ENCODE results near the gene ITPRID2.

ITPRID2 gene

DNA sequence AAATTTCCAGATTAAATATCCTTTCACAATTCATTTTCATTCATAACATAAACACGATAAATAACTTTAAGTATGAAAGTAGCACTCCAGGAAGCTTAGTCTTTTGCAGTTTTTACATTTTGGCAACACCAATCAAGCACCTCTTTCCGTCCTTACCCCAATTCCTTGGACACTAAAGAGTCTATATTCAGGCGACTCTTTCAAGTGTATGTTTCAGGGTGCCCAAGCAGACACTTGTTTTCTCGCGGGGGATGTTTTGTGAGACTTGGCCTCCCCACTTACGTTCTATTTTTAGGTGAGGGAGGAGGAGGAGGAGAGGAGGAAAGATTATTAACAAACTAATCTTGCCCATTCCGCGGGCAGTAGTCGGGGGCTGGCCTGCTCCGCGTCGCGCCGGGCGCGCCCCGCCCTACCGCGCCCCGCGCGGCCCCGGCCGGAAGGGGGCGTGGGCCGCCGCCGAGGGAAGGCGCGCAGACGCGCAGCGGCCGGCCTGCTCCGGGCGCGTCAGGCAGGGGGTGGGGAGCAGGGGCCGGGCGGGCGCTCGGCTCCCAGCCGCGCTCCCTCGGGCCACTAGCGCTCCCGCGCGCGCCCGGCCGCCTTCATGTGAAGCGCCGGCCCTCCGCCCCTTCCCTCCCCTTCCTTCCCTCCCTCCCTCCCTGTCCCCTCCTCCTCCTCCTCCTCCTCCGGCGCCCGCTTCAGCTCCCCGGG, at the start of gene ITPRID2:
Gene ITPRID2 (plus strand): TSS at position 473 of the 708 bp plus-strand sequence. CDS start 337 bp downstream, outside the sequence.
- DNase-seq (ENCODE audit: low read depth): peak; percentile 27

GRCh38 chr2:181844551-181845290, 46.8 kb upstream of the ITPRID2 start:
- no peak for DNase-seq (ENCODE audit: low read depth)

- no peak for DNase-seq (ENCODE audit: low read depth)
These were observed 44.9 kb upstream of the ITPRID2 start for GRCh38 chr2:181846399-181847197.

- no peak for DNase-seq (ENCODE audit: low read depth)
These were observed 44.4 kb upstream of the ITPRID2 start for GRCh38 chr2:181847198-181847556.

- DNase-seq (ENCODE audit: low read depth): no peak
These were observed 43.8 kb upstream of the ITPRID2 start for GRCh38 chr2:181847702-181848101.

GRCh38 chr2:181848261-181848886, 43.2 kb upstream of the ITPRID2 start:
- no peak for DNase-seq (ENCODE audit: low read depth)

DNA sequence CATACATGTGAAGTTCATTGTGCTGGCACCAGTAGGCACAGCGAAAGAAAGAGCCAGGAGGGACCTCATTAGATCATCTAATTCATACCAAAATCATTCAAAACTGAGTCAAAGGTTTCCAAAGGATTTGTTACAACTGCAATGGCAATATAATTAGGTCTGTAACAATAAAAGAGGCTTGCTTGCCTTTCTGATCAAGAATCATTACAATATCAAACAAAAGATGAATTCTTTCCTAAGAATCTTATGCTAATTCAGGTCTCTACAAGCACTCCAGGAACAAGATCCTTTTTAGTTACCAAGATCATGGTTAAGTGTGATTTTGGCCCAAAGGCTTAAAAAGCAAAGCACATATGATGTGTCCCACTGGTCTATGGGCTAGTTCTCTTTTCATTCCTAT, 41.9 kb upstream of the ITPRID2 start:
- no peak for DNase-seq (ENCODE audit: low read depth)

DNA sequence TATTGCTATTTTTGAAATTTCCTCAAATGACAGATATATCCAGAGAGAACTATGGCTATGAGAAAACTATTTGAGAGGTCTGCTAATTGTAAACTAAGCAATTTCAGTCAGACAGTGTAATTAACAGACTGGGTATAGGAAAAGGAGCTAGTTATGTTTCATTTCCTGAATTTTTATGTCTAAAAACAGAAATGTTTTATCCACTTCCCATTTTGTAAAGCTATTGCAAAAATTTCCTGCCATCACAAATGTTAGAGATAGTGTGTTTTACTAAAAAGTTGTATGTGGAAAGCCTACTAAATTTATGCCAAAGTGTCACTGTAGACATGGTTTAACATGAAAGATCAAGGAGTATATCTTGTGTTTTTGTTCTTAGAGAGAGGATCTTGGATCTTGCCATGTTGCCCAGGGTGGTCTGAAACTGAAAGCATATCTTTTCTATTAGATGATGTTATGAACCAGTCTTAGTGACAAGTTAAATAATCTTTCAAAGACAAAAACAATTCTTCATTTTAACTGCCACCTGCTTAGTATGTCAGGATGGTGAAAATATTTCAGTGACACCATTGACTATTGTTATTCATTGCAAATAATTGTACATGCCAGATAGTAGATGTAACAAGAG, 40.5 kb upstream of the ITPRID2 start:
- DNase-seq (ENCODE audit: low read depth): no peak

- no peak for DNase-seq (ENCODE audit: low read depth)
These were observed 39.8 kb upstream of the ITPRID2 start for GRCh38 chr2:181851726-181852125.

DNA sequence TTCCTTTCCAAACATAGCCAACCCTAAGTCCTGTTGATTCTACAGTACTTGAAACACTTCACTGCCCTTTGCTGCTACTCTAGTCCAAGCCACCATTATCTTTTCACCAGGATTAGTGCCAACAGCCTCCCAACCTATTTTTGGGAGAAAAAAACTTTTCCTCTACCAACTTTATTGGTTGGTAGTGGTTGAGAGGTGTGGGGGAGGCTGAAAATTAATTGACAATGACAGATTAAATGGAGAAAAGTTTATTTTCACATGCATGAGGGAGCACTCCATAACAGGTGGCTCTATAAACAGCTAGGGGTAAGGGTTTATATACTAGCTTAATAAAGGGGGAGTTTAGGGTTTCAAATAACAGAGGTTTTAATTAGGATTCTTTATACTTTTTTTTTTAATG, 37.8 kb upstream of the ITPRID2 start:
- DNase-seq (ENCODE audit: low read depth): no peak

GRCh38 chr2:181857483-181857882, 34.0 kb upstream of the ITPRID2 start:
- no peak for DNase-seq (ENCODE audit: low read depth)

DNA sequence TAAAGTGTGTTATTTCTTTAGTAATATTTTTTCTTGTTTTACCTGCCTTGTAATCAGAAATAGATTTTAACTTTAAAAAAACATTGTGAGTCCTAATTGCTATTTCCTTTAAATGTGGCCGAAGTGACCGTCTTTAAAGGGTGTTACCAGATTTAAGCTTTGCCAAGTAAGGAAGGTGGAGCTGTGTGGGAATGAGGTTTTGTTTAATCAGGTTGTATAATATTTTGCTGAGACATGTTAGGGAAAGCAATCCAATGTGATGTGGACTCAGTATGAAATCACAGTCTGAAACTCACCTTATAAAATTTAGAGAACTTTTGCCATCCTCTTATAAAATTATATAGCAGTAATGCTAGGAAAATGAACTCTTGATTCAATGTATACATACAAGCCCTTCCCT, 32.9 kb upstream of the ITPRID2 start:
- no peak for DNase-seq (ENCODE audit: low read depth)

- no peak for DNase-seq (ENCODE audit: low read depth)
These were observed 32.4 kb upstream of the ITPRID2 start for GRCh38 chr2:181859123-181859522.

DNA sequence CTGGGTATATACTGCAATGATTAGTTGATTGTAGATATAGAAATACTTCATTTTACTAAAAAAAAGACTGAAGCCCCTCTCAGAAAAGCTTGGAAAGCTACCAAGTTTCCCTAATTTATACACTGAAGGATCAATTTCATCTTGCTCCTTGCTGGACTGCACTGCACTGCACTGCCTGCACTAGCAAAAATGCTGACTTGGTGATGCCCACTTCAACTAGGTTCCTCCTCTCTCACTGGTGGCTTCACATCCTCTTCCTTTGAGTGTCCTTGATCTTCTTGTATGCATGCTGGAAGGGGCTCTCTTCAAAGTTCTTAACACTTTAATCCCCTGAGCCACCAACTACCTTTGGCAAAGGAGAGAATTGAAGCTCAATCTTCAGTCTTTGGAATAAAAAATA, 31.7 kb upstream of the ITPRID2 start:
- DNase-seq (ENCODE audit: low read depth): no peak

- no peak for DNase-seq (ENCODE audit: low read depth)
These were observed 30.2 kb upstream of the ITPRID2 start for GRCh38 chr2:181861379-181861778.

DNA sequence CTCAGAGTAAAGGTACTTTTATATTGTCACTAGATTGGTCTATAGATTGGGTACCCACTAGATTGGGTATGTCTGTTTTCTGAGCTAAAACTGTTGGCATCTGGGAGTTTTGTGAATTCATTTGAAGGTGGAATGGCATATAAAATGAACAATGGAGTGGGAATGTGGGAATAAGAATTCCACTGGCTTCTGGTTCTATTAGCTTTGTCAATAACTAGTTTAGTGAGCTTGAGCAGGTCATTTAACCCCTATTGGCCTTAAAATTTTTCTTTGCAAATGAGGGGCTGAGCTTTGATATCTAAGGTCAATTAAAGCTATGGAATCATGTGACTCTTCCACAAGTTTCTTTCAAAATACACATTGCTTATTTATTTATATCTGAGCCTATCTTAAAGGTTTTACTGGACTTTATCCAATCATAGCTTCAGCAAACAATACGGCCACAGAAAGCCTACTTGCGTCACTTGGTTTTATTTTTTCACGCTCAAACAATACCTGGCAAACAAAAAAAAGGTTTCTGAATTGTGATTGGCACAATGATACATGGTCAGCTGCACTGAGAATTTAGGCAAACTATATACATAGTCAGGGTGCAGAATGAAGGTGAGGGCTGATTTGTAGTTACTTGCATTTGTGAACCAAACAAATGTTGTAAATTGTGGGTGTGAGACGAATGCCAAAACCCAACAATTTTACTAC, 28.8 kb upstream of the ITPRID2 start:
- DNase-seq (ENCODE audit: low read depth): no peak

DNA sequence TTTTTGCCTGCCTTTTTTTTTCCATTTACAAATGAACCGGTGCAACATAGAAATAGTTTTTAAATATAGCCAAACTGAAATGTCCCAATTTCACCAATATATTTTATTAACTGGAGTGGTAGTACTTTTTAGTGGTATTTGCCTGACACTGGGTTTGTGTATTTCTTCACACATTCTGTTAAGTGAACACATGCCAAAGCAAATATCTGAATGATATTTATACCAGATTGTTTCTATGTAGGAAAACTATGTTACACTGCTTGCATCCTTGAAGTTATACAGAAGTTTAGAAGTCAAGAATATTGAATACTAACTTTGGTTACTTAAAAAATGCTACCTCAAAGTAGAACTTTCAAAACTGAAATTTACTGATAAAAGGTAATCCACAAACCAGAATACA, 19.4 kb upstream of the ITPRID2 start:
- no peak for DNase-seq (ENCODE audit: low read depth)

DNA sequence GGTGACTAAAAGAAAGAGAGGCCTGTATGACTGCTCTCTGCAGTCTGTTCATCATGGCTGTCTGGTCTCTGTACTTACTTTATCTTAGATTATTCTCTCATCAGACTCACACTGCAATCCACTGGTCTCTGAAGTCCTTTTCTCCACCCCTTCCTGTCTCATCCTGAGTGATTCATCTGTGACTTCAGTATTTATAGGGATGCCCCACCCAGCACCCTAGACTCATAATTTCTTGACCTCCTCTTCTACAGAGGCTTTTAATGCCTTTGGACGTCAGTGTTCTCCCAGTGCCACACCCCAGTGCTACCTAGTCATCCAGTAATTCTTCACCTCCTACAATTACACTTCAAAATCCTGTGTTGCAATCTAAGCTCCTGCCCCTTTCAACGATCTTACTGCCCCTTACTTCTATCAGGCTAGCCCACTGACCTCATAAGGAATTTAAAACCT, 14.9 kb upstream of the ITPRID2 start:
- no peak for DNase-seq (ENCODE audit: low read depth)

GRCh38 chr2:181877181-181877664, 14.3 kb upstream of the ITPRID2 start:
- no peak for DNase-seq (ENCODE audit: low read depth)

DNA sequence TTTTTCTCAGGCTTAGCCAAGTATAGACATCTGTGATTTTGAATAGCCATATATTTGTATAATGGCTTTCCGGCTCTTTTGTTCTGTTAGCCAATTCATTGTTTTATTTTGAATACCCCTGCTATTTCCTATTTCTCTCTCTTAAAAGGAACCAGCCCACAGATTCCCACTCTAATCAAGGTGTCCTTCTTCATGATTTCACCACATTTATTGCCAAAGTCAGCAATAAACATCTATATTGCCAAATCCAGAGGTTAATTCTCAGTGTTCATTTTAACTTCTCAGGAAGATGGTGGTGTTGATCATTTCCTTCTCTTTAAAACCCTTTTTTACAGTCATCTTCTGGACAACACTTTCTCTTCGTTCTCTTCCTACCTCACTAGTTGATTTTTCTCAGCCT, 13.1 kb upstream of the ITPRID2 start:
- DNase-seq (ENCODE audit: low read depth): no peak

DNA sequence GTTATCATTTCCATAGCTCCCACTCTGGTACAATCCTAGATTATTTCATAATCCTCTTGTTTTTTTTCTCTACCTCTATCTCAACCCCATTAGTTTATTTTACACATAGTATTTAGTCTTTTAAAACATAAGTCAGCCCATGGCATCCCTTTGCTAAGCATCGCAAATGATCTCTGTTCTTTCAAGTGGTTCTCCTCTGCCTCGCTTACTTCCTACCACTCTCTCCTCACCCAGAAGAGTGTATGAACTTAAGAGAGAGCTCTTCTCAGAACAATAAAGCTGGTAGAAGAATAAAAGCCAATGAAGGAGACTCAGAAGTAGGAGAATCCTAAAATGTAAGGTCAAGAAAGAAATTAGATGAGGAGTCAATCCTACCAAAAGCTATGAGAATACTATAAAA, 12.2 kb upstream of the ITPRID2 start:
- no peak for DNase-seq (ENCODE audit: low read depth)

Data from T-helper 22 cell (primary cell).